ENCODE data around the gene CACNB2.

CACNB2 gene

GRCh38 chr10:18236756-18237155, 96.5 kb downstream of the CACNB2 start:
- no peak for DNase-seq

GRCh38 chr10:18238870-18239485, 98.8 kb downstream of the CACNB2 start:
- DNase-seq = no peak

GRCh38 chr10:18240185-18240882, 100.1 kb downstream of the CACNB2 start:
- no peak for DNase-seq

GRCh38 chr10:18246967-18247366, 106.7 kb downstream of the CACNB2 start:
- DNase-seq = no peak

- DNase-seq = no peak
These were observed 111.9 kb downstream of the CACNB2 start for GRCh38 chr10:18252086-18252485.

- no peak for DNase-seq
These were observed 113.9 kb downstream of the CACNB2 start for GRCh38 chr10:18254086-18254485.

DNA sequence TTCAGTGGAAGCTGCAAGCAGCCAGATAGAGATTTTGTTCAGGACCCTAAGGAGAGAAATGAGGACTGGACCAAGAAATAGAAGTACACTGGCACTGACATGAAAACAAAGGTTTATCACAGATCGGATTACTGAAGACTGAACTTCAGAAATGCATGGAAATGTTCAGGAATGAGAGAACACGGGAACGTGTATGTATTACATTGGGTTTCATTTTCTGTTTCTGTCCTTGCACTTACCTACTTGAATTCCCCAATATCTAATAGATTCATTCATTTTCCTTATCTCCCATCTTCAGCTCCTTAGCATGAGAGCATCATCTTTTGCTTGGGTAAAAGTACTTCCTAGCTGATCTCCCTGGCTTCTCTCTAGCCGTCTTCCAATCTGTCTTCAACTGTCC, 114.5 kb downstream of the CACNB2 start:
- no peak for DNase-seq

DNA sequence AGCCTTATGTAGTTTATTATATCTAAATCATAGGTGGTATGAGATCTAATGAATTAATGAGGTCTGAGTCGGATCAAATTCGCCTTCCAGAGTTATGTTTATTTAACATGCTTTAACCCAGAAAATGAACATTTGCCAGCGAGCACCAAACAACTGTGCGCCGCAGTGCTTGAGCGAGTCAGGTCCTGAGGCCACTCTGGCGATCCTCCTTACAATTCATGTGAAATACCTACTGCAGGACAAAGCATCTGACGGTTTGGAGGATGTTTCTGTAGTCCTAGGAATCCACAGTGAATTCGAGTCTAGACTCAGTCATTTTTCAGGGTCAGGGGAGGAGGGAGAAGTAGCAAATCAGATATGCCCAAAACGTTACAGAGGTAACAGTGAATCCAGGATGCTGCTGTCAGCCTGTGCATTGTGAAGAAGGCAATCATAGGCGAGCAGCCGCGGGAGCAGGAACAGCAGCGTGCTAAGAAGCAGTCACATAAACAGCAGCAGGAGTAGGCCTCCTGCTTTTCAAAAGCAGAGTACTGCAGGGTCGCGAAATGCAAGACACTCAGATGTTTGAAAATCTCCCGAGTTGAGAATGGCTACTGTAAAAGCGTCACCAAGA, 120.2 kb downstream of the CACNB2 start:
- no peak for DNase-seq

GRCh38 chr10:18261063-18261610, 120.9 kb downstream of the CACNB2 start:
- DNase-seq = no peak

- no peak for DNase-seq
These were observed 121.6 kb downstream of the CACNB2 start for GRCh38 chr10:18261768-18262231.

DNA sequence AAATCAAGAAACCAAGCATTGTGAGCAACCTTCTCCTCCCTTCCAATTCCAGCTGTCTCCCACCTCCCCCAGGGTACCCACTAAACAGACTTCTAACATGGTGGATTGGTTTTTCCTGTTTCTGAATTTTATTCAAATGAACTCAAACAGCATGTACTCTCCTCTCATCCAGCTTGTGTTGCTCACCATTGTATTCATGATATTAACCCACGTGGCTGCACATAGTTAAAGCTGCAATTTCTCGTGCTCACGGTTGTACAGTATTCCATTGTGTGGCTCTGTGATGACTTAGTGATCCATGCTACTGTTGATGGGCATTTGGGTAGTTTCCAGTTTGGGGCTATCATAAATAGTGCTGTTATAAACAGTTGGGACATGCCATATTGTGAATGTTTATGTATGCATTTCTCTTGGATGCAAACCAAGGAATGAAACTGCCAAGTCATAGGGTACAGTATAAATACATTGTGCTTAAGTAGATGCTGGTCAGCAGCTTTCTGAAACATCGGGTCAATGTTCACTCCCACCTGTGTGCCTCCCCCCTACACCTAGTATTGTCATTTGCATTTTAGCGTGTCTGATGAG, 124.3 kb downstream of the CACNB2 start:
- no peak for DNase-seq

GRCh38 chr10:18268005-18268404, 127.8 kb downstream of the CACNB2 start:
- no peak for DNase-seq

DNA sequence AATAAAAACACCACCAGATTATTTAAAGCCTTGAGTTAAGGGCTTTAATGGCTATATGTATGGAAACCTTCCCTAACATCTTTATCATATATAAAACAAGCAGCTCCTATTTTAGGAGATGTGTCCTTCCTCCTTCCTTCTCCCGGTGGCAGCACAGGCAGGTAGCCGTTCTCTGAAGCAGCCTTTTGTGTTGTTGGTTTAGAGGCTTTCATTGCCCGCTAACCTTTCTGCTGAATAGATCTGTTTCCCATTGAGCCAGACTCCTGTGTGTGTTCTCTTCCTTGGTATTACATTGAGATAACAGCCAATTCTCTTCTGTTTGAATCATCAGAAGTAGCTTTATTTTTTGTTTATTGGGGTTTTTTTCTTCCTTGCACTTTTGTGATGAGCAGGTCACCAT, 131.3 kb downstream of the CACNB2 start:
- no peak for DNase-seq

DNA sequence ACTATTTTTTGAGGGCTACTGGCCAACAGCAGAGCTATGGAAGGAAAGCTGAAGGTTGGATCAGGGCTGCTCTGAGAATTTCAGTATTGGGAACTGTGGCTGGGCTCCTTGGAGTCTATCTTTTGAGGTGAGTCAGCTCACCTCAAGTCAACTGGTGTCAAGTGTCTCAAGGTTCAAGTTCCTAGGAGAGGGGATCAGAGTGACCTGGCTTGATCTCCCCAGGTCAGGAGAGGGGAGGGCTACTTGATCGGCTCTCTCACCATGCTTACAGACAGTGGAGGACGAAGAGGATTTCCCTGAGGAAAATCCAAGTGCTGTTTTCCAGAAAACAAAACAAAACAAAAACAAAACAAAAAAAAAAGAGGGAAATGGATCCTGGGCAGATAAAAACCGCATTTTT, 132.8 kb downstream of the CACNB2 start:
- no peak for DNase-seq

DNA sequence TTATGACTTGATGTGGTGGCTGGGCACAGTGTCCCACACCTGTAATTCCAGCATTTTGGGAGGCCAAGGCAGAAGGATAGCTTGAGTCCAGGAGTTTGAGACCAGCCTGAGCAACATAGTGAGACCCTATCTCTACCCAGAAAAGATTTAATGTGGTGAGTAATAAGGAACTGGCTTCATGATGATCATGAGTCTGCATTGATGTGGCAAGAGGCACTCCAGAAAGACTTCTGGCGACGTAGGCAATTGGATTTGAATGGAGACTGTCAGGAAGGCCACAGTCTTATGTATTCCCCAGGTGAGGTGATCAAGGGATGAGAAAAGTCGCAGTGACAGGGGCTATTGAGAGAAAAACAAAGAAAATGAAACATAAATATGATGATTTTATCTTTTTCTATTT, 138.0 kb downstream of the CACNB2 start:
- DNase-seq = no peak

- no peak for DNase-seq
These were observed 138.9 kb downstream of the CACNB2 start for GRCh38 chr10:18279173-18279572.

- no peak for DNase-seq
These were observed 141.9 kb downstream of the CACNB2 start for GRCh38 chr10:18282094-18282493.

DNA sequence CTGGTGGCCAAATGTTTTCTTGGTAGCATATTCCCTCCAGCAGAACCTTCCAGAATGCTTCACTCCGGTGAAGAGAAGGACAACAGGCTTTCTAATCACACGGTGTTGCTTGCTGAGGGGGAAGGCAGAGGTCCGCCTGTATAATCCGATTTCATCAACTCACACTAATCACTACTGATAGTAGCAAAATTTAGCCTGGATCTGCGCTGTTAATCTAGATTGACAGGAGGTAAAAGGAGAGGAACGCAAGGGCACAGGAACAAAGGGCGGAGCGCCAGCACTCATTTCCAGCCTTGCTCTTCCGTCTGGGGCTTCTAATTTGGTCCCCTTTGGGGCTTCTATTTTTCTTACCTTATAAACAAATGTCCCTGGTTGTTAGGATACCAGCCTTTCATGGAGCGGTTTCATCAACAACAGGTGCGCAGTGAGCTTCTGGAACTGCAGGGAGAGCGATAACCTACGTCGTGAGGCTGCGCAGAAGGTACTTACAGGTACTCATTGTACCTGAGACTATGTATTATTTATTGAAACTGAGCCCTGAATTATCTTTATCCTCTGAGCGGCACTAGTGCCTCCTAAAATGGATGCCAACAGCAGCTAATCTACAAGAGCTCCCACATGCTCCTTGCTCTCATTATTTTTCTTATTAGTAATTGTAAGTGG, 150.6 kb downstream of the CACNB2 start:
- DNase-seq = no peak

- DNase-seq = no peak
These were observed 153.6 kb downstream of the CACNB2 start for GRCh38 chr10:18293536-18294510.

- DNase-seq = no peak
These were observed 154.4 kb downstream of the CACNB2 start for GRCh38 chr10:18294633-18295032.

DNA sequence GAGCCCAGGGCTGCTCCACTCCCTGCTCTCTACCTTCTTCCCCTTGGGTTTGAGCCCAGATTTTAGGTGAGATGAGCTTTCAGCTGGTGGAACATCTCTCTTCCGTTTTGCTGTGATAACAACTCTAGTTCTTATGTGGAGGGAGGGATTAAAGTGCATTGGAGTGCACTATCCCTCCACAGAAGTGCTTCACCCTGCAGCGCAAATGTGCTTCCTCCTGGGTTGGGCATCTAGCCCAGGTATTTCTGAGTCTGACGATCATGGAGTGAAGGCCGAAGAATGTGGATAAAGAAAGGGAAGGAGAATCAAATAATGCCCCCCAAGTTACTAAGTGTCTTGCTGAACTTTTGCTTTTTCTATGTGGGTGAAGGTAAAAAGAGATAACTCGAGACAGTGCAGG, 157.4 kb downstream of the CACNB2 start:
- DNase-seq = no peak

GRCh38 chr10:18298256-18298655, 158.0 kb downstream of the CACNB2 start:
- DNase-seq = no peak

All from NCI-H1048 (cell line).